Peyer's patch (tissue), 4 donors: Measurements from ENCODE around the gene SFXN1. TPM values are rescaled to one million over a fixed set of nuclear protein-coding genes. Genes with fewer than 3 reads are reported as not detected.

Experiments
- DNase-seq, 3 donors: peaks; one replicate each; pipeline ENCODE4 v3.0.0-alpha.2; 2017 to 2019
- H3K27ac ChIP-seq, 4 donors: fragments of 200-600 bp; sonication (generic); one replicate each; pipeline ENCODE4 v1.5.1; 2016 to 2019
- H3K27me3 ChIP-seq, 2 donors: fragments of 200-600 bp; sonication (generic); one replicate each; pipeline ENCODE4 v1.5.1; 2019
- H3K36me3 ChIP-seq, 3 donors: fragments of 200-600 bp; sonication (generic); one replicate each; pipeline ENCODE4 v1.5.1; 2016 to 2019
- H3K4me1 ChIP-seq, 4 donors: fragments of 200-600 bp; sonication (generic); one replicate each; pipeline ENCODE4 v1.5.1; 2016 to 2019
- H3K4me3 ChIP-seq, 4 donors: fragments of 200-600 bp; sonication (generic); 1 replicate in 3 of 4; 2 replicates in 1 of 4; pipeline ENCODE4 v1.5.1; 2016 to 2019; ENCODE audit warnings: mild to moderate bottlenecking in 1 of 4
- H3K9me3 ChIP-seq, 4 donors: fragments of 200-600 bp; sonication (generic); one replicate each; pipeline ENCODE4 v1.5.1; 2016 to 2019; ENCODE audit warnings: mild to moderate bottlenecking in 1 of 4
- POLR2A ChIP-seq, 2 donors: fragments of 450-650 bp; IDR thresholded peaks; one replicate each; pipeline ENCODE4 v1.5.1; 2017; ENCODE audit warnings: antibody characterized with exemption in 2 of 2, mild to moderate bottlenecking in 2 of 2, moderate library complexity in 2 of 2
- total RNA-seq, 4 donors: library from RNA; depleted of rRNA; stranded (reverse); fragments of >200 nt; gene quantifications; one replicate each; pipeline ENCODE4 v1.1.0, GENCODE V29; 2016
- TF ChIP-seq, protein P1 (sequence below), 6 experiments: fragments of 450-650 bp in 4 of 6; fragments of 200-600 bp in 2 of 6; sonication (generic) in 1 of 6; IDR thresholded peaks; one replicate each; pipeline ENCODE4 v1.5.1; 2017 to 2019; ENCODE audit warnings: antibody characterized with exemption in 6 of 6, mild to moderate bottlenecking in 3 of 6, moderate library complexity in 1 of 6

Gene SFXN1
- total RNA-seq, 4 donors from 2014 or later: 38.0 to 85.8 (median 63.5) TPM

DNA sequence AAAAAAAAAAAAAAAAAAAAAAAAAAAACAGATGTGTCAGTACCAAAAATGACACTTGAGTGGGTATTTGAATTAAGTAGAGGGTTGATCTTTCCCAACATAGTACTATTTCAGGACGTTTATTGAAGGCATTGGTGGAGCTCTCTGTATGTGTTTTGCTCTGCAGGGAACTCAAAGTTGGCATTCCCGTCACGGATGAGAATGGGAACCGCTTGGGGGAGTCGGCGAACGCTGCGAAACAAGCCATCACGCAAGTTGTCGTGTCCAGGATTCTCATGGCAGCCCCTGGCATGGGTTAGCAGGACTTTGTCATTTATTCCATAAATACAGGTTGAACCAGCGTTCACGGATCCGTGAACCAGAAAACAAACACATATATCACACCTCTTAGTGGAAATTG is 34.9 kb downstream of the SFXN1 start:
- no peak for TF ChIP-seq POLR2A (IDR thresholded peaks at IDR 0.05)
- TF ChIP-seq, protein P1, sequence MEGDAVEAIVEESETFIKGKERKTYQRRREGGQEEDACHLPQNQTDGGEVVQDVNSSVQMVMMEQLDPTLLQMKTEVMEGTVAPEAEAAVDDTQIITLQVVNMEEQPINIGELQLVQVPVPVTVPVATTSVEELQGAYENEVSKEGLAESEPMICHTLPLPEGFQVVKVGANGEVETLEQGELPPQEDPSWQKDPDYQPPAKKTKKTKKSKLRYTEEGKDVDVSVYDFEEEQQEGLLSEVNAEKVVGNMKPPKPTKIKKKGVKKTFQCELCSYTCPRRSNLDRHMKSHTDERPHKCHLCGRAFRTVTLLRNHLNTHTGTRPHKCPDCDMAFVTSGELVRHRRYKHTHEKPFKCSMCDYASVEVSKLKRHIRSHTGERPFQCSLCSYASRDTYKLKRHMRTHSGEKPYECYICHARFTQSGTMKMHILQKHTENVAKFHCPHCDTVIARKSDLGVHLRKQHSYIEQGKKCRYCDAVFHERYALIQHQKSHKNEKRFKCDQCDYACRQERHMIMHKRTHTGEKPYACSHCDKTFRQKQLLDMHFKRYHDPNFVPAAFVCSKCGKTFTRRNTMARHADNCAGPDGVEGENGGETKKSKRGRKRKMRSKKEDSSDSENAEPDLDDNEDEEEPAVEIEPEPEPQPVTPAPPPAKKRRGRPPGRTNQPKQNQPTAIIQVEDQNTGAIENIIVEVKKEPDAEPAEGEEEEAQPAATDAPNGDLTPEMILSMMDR (IDR thresholded peaks at IDR 0.05): no peak
- H3K27me3 ChIP-seq: no peaks in the 10 kb centered on the region
- no peak for DNase-seq
- peaks cover 0 to 89% (median 0%) of the 10 kb centered on the region in 3 donors for H3K36me3 ChIP-seq
- no peak overlapping the region for H3K27ac ChIP-seq
- H3K4me1 ChIP-seq: no peaks in the 10 kb centered on the region
- no peak overlapping the region for H3K4me3 ChIP-seq
- no peaks in the 10 kb centered on the region for H3K9me3 ChIP-seq

DNA sequence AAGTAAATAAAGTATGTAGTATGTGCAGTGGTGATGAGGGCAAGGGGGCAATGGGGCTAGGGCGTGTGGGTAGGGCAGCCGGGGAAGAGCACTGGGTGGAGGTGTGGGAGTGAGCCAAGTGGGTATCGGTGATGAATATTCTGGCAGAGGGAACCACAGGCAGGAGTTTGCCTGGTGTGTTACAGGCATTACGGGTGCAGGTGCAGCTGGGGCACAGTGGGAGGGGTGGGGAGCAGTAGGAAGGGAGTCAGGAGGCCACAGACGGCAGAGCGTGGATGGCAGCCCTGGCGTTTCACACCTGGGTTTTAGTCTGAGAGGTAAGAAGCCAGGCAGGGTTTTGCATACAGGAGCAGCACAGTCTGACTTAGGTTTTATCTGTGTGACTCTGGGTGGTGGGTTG is 35.4 kb downstream of the SFXN1 start:
- Histone ChIP-seq H3K4me3 (no peak overlapping the region), H3K27me3 (no peaks in the 10 kb centered on the region), H3K36me3 (peaks cover 0 to 93% (median 0%) of the 10 kb centered on the region in 3 donors), H3K9me3 (peaks cover 0 to 3% (median 0%) of the 10 kb centered on the region in 4 donors), H3K27ac (no peak overlapping the region), H3K4me1 (no peaks in the 10 kb centered on the region)
- DNase-seq: no peak
- no peak for TF ChIP-seq POLR2A (IDR thresholded peaks at IDR 0.05)
- TF ChIP-seq, protein P1 (IDR thresholded peaks at IDR 0.05): no peak

DNA sequence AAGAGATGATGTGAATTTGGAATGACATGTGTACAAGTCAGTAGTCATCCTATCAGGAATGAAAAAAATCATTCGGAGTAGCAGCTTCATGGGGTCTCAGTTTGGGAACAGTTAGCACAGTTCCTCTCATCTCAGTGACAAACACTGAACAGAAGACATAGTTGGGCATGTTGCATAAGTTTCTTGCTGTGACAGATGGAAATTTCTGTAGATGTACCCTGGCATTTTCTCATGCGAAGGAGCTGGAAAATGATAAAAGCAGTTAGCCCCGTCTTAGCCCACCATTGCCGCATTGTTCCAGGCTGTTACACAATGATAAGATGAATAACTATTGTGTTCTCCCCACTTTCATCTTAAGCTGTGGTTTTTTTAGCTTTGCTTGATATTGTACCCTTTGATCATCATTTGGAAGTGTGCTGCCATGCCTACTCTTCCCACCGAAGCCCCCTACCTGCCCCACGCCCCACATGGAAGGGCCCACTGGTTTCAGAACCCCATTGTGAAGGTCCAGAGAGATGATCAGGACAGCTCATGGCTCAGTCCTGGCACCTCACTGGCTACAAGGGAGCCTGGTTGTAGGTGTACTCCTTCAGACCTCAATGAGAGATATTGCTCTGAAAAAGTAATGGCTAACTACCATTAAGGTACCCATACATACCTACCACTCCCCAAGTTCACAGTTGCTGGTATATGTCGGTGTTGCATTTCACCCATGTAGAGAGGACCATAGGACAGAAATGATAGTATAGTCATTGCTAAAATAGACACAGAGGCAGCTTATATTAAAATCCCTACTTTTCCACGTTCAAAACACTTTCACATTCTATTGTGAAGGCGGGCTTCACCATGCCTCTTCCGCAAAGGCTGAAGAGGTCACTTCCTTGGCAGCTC is 38.8 kb downstream of the SFXN1 start:
- no peak overlapping the region for H3K4me3 ChIP-seq
- peaks cover 0 to 92% (median 0%) of the 10 kb centered on the region in 3 donors for H3K36me3 ChIP-seq
- no peak overlapping the region for H3K27ac ChIP-seq
- peaks cover 0 to 3% (median 0%) of the 10 kb centered on the region in 4 donors for H3K9me3 ChIP-seq
- no peaks in the 10 kb centered on the region for H3K4me1 ChIP-seq
- no peaks in the 10 kb centered on the region for H3K27me3 ChIP-seq
- no peak for DNase-seq
- no peak for TF ChIP-seq POLR2A (IDR thresholded peaks at IDR 0.05)
- TF ChIP-seq, protein P1 (IDR thresholded peaks at IDR 0.05): no peak

DNA sequence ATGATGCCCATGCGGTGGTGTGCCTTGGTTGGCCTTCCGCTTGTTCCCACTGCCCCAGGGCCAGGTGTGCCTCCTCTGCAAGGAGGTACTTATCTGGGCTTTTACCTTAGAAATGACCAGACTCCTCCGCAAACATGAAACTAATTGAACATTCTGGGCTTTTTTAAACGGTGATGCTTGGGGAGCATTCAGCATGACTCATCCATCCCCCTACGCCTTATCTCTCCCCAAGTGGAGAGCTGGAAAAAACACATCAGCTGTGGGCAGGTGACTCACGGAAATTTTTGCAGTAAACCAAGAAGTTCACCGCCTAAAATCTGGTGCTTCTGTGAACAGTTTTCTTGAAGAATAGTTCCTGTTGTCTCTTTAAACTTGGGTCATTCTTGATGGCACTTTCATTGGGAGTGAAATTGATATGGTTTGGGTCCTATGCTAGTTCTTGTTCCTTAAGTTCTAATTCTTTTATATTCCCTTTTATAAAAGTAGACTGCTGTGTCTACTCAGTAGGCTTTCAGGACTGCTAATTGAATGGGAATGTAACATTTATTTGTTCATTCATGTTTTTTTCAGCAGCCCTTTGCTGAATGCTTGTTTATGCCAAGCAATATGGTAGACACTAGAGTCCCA is 39.6 kb downstream of the SFXN1 start:
- H3K4me3 ChIP-seq: no peak overlapping the region
- H3K36me3 ChIP-seq: peaks cover 0 to 89% (median 0%) of the 10 kb centered on the region in 3 donors
- no peak for DNase-seq
- H3K27ac ChIP-seq: no peak overlapping the region
- H3K27me3 ChIP-seq: no peaks in the 10 kb centered on the region
- no peaks in the 10 kb centered on the region for H3K4me1 ChIP-seq
- TF ChIP-seq POLR2A (IDR thresholded peaks at IDR 0.05): no peak
- TF ChIP-seq, protein P1 (IDR thresholded peaks at IDR 0.05): no peak
- H3K9me3 ChIP-seq: peaks cover 0 to 3% (median 0%) of the 10 kb centered on the region in 4 donors

DNA sequence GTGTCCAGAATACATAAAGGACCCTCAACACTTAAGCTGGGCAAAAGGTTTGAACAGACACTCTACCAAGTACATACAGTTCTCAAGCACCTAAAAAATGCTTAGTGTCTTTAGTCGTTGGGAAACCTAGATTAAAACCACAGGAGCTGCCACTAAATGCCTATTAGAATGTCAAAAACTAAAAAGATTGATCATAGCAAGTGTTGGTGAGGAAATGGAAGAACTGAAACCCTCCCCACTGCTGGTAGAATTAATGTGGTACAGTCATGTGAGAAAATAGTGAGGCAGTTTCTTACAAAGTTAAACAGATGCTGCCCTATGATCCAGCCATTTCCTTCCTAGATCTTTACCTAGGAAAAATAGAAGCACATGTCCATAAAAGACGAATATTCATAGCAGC is 40.6 kb downstream of the SFXN1 start:
- no peak for TF ChIP-seq POLR2A (IDR thresholded peaks at IDR 0.05)
- TF ChIP-seq, protein P1 (IDR thresholded peaks at IDR 0.05): no peak
- peaks cover 0 to 84% (median 0%) of the 10 kb centered on the region in 3 donors for H3K36me3 ChIP-seq

More for the DNA sequence above, 40.6 kb downstream of the SFXN1 start:
- Histone ChIP-seq H3K27me3 (no peaks in the 10 kb centered on the region), H3K9me3 (peaks cover 0 to 3% (median 0%) of the 10 kb centered on the region in 4 donors), H3K4me3 (no peak overlapping the region), H3K27ac (no peak overlapping the region), H3K4me1 (no peaks in the 10 kb centered on the region)
- DNase-seq: no peak
